CD14-positive monocyte (primary cell): ENCODE data around the gene CCL25. TPM values are rescaled to one million over a fixed set of nuclear protein-coding genes. Genes with fewer than 3 reads are reported as not detected.

Source experiments
- DNase-seq, 3 donors: peaks; one replicate each; pipeline ENCODE4 v3.0.0-alpha.2; 2011 to 2022
- H2AFZ ChIP-seq: 2 replicates; pipeline ENCODE4 v1.6.0; 2012; ENCODE audit warnings: mild to moderate bottlenecking, low read depth, low read length, inconsistent platforms; ENCODE audit not compliant: insufficient read depth, poor library complexity, severe bottlenecking
- H3K27ac ChIP-seq, 2 donors: 1 replicate in 1 of 2; 2 replicates in 1 of 2; pipeline ENCODE4 v1.5.1; 2012 to 2013; ENCODE audit warnings: low read length in 2 of 2, control low read depth in 1 of 2, inconsistent platforms in 1 of 2, low read depth in 1 of 2, mild to moderate bottlenecking in 1 of 2
- H3K27me3 ChIP-seq, 2 donors: one replicate each; pipeline versions ENCODE4 v1.6.0 to v1.6.1; 2011 to 2013; ENCODE audit warnings: low read length in 2 of 2; ENCODE audit not compliant: control insufficient read depth in 2 of 2, insufficient read depth in 2 of 2
- H3K36me3 ChIP-seq, 2 donors: replicated peaks in 1 of 2; 1 replicate in 1 of 2; 2 replicates in 1 of 2; pipeline versions ENCODE4 v1.5.1 to v1.6.1; 2012 to 2013; ENCODE audit warnings: low read length in 2 of 2, control low read depth in 1 of 2, inconsistent platforms in 1 of 2, mild to moderate bottlenecking in 1 of 2; ENCODE audit not compliant: insufficient read depth in 2 of 2, control insufficient read depth in 1 of 2
- H3K4me1 ChIP-seq, 2 donors: 1 replicate in 1 of 2; 2 replicates in 1 of 2; pipeline versions ENCODE4 v1.5.1 to v1.6.1; 2012 to 2013; ENCODE audit warnings: low read length in 2 of 2, control low read depth in 1 of 2, inconsistent platforms in 1 of 2, mild to moderate bottlenecking in 1 of 2, moderate library complexity in 1 of 2; ENCODE audit not compliant: insufficient read depth in 2 of 2, control insufficient read depth in 1 of 2
- H3K4me2 ChIP-seq: replicated peaks from 2 replicates; pipeline ENCODE3; 2012; ENCODE audit warnings: low read length, moderate library complexity, mild to moderate bottlenecking; ENCODE audit not compliant: poor library complexity, severe bottlenecking; ENCODE audit errors: extremely low read depth
- H3K4me3 ChIP-seq, 3 experiments: fragments of 200-600 bp in 1 of 3; sonication (generic) in 1 of 3; replicated peaks in 1 of 3; 1 replicate in 2 of 3; 2 replicates in 1 of 3; pipeline ENCODE4 v1.5.1; 2011 to 2013; ENCODE audit warnings: low read length in 3 of 3, mild to moderate bottlenecking in 3 of 3, control low read depth in 2 of 3, low read depth in 2 of 3, inconsistent platforms in 1 of 3, moderate library complexity in 1 of 3
- H3K79me2 ChIP-seq: 2 replicates; pipeline ENCODE4 v1.6.0; 2012; ENCODE audit warnings: mild to moderate bottlenecking, control low read depth, inconsistent platforms, low read length, moderate library complexity; ENCODE audit not compliant: insufficient read depth
- H3K9ac ChIP-seq: 2 replicates; pipeline ENCODE4 v1.6.0; 2017; ENCODE audit warnings: low read length, mild to moderate bottlenecking; ENCODE audit not compliant: insufficient read depth, poor library complexity, severe bottlenecking
- H3K9me3 ChIP-seq, 2 donors: replicated peaks in 1 of 2; 1 replicate in 1 of 2; 2 replicates in 1 of 2; pipeline versions ENCODE4 v1.5.1 to v1.6.1; 2012 to 2013; ENCODE audit warnings: low read length in 2 of 2, control low read depth in 1 of 2; ENCODE audit not compliant: control insufficient read depth in 1 of 2, insufficient read depth in 1 of 2
- H4K20me1 ChIP-seq: 2 replicates; pipeline ENCODE4 v1.6.0; 2012; ENCODE audit warnings: mild to moderate bottlenecking, low read length, control low read depth, moderate library complexity; ENCODE audit not compliant: insufficient read depth
- H3K27ac Mint-ChIP-seq, 7 donors: one replicate each; pipeline ENCODE4 v1.8.0; 2020; ENCODE audit warnings: mild to moderate bottlenecking in 7 of 7, mixed read lengths in 7 of 7, moderate library complexity in 6 of 7, inconsistent platforms in 2 of 7
- H3K27me3 Mint-ChIP-seq, 3 donors: one replicate each; pipeline ENCODE4 v1.8.0; 2021 to 2022; ENCODE audit warnings: low read depth in 3 of 3, mild to moderate bottlenecking in 3 of 3, mixed read lengths in 3 of 3, moderate library complexity in 3 of 3, inconsistent platforms in 1 of 3
- H3K36me3 Mint-ChIP-seq, 2 donors: one replicate each; pipeline ENCODE4 v1.8.0; 2020; ENCODE audit warnings: mixed read lengths in 2 of 2, inconsistent platforms in 1 of 2, mild to moderate bottlenecking in 1 of 2
- H3K4me1 Mint-ChIP-seq: one replicate; pipeline ENCODE4 v1.8.0; 2020; ENCODE audit warnings: mild to moderate bottlenecking, mixed read lengths
- H3K4me3 Mint-ChIP-seq, 2 donors: one replicate each; pipeline ENCODE4 v1.8.0; 2020; ENCODE audit warnings: mild to moderate bottlenecking in 2 of 2, mixed read lengths in 2 of 2, moderate library complexity in 1 of 2
- H3K9me3 Mint-ChIP-seq, 7 donors: one replicate each; pipeline ENCODE4 v1.8.0; 2020 to 2022; ENCODE audit warnings: mixed read lengths in 7 of 7, mild to moderate bottlenecking in 6 of 7, moderate library complexity in 6 of 7, inconsistent platforms in 2 of 7
- WGBS: methylation state at CpG from one replicate; pipeline ENCODE4 v1.1.5; 2013; ENCODE audit warnings: missing lambda C conversion rate; ENCODE audit not compliant: insufficient coverage; 5-methylcytosine and 5-hydroxymethylcytosine counted together
- intact Hi-C, 2 donors: fragments of 100-400 bp; cut with micrococcal nuclease; formaldehyde crosslinking; loops; one replicate each; pipeline versions ENCODE4 v1.15.0 to v1.15.1; 2023
- polyA plus RNA-seq, 3 donors: library from polyadenylated mRNA; depleted of rRNA in 1 of 3; unstranded in 2 of 3; stranded (reverse) in 1 of 3; fragments of 300-500 nt in 2 of 3; fragments of >200 nt in 1 of 3; fragmentation: Illumina TruSeq in 2 of 3; gene quantifications; 1 replicate in 2 of 3; 2 replicates in 1 of 3; pipeline ENCODE4 v1.2.3, GENCODE V29; 2012 to 2021
- TF ChIP-seq, protein P1 (sequence below): fragments of 200-600 bp; IDR thresholded peaks from one replicate; pipeline ENCODE4 v1.8.0; 2022; ENCODE audit warnings: antibody characterized with exemption, mild to moderate bottlenecking

CCL25 gene
- polyA plus RNA-seq, 3 donors, result not detected

DNA sequence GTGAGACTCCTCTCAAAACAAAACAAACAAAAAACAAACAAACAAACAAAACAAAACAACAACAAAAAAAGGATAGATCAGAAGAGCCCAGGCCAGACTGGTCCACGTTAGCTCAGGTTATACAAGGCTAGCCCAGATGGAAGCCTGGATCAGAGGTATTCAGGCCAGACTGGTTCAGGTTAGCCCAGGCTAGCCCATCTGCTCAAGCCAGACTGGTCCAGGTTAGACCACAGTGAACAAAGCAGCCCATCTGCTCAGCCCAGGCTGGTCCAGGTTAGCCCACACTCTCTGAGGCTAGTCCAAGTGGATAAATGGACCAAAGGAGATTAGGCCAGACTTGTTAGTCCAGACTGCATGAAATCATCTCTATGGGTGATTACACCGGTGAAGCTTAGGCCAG is 41.2 kb downstream of the CCL25 start:
- no peak for DNase-seq
- peaks cover 0 to 9% (median 9%) of the 10 kb centered on the region in 3 donors for H3K27me3 Mint-ChIP-seq
- H3K27ac Mint-ChIP-seq, result no peak overlapping the region
- TF ChIP-seq, protein P1, sequence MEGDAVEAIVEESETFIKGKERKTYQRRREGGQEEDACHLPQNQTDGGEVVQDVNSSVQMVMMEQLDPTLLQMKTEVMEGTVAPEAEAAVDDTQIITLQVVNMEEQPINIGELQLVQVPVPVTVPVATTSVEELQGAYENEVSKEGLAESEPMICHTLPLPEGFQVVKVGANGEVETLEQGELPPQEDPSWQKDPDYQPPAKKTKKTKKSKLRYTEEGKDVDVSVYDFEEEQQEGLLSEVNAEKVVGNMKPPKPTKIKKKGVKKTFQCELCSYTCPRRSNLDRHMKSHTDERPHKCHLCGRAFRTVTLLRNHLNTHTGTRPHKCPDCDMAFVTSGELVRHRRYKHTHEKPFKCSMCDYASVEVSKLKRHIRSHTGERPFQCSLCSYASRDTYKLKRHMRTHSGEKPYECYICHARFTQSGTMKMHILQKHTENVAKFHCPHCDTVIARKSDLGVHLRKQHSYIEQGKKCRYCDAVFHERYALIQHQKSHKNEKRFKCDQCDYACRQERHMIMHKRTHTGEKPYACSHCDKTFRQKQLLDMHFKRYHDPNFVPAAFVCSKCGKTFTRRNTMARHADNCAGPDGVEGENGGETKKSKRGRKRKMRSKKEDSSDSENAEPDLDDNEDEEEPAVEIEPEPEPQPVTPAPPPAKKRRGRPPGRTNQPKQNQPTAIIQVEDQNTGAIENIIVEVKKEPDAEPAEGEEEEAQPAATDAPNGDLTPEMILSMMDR, result no peak
- Histone ChIP-seq H3K4me1 (no peaks in the 10 kb centered on the region), H3K79me2 (no peaks in the 10 kb centered on the region), H3K9ac (no peak overlapping the region), H2AFZ (no peak overlapping the region), H3K27me3 (no peaks in the 10 kb centered on the region), H4K20me1 (no peaks in the 10 kb centered on the region), H3K4me2 (no peak overlapping the region), H3K36me3 (no peaks in the 10 kb centered on the region), H3K4me3 (no peak overlapping the region), H3K9me3 (peaks cover 36 to 56% of the 10 kb centered on the region in 2 donors), H3K27ac (no peak overlapping the region)
- H3K4me1 Mint-ChIP-seq, result no peaks in the 10 kb centered on the region
- intact Hi-C loops, result no loop called here
- H3K4me3 Mint-ChIP-seq, result no peak overlapping the region
- WGBS, result 94% methylated on average over 1 of the region's 2 CpGs
- H3K9me3 Mint-ChIP-seq, result peaks cover 35 to 53% (median 44%) of the 10 kb centered on the region in 7 donors
- H3K36me3 Mint-ChIP-seq, result no peaks in the 10 kb centered on the region

DNA sequence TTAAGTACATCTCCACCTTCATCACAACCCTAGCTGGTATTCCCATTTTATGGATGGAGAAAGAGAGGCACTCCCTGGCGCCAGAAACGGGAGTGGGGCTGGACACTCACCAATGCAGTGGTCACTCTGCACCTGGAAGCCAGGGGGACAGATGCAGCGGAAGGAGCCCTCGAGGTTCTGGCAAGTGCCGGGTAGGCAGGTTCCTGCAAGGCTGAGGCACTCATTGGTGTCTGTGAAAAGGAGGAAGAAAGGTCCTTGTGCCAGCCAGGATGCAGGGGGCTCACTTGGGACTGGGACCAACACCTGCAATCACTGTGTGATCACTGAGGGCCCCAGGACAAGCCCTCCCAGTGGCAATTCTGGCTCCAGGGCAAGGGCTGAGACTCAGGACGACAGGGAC is 41.8 kb downstream of the CCL25 start:
- no peak overlapping the region for H3K9ac ChIP-seq
- Mint-ChIP-seq H3K4me1 (no peaks in the 10 kb centered on the region), H3K27ac (no peak overlapping the region), H3K9me3 (peaks cover 35 to 53% (median 44%) of the 10 kb centered on the region in 7 donors), H3K36me3 (no peaks in the 10 kb centered on the region), H3K4me3 (no peak overlapping the region), H3K27me3 (peaks cover 0 to 11% (median 9%) of the 10 kb centered on the region in 3 donors)
- H2AFZ ChIP-seq, result no peak overlapping the region
- intact Hi-C loops, result no loop called here
- no peaks in the 10 kb centered on the region for H3K36me3 ChIP-seq
- TF ChIP-seq, protein P1, result no peak
- WGBS, result 83% methylated on average over 4 of the region's 6 CpGs
- H4K20me1 ChIP-seq, result no peaks in the 10 kb centered on the region
- H3K27ac ChIP-seq, result no peak overlapping the region
- H3K27me3 ChIP-seq, result no peaks in the 10 kb centered on the region
- H3K4me1 ChIP-seq, result no peaks in the 10 kb centered on the region
- H3K4me3 ChIP-seq, result no peak overlapping the region
- H3K9me3 ChIP-seq, result peaks cover 36 to 56% of the 10 kb centered on the region in 2 donors
- DNase-seq, result no peak
- no peak overlapping the region for H3K4me2 ChIP-seq
- no peaks in the 10 kb centered on the region for H3K79me2 ChIP-seq
